HG03469 (cell line): ENCODE measurements around the gene NCBP2L.

Source experiments
- ATAC-seq: cut with Tn5 transposase; IDR thresholded peaks from one replicate; pipeline ENCODE4 v1.9.1; 2021; ENCODE audit warnings: mild to moderate bottlenecking, moderate library complexity, moderate number of reproducible peaks; ENCODE audit not compliant: unreplicated experiment

The NCBP2L gene

GRCh38 chrX:107752043-107752442 lies 25.5 kb upstream of the NCBP2L start:
- ATAC-seq, result no peak

- ATAC-seq, result no peak
Observed at GRCh38 chrX:107752714-107753113, 24.8 kb upstream of the NCBP2L start.

GRCh38 chrX:107753187-107753586 lies 24.3 kb upstream of the NCBP2L start:
- no peak for ATAC-seq

GRCh38 chrX:107755721-107756120 lies 21.8 kb upstream of the NCBP2L start:
- ATAC-seq, result no peak

- ATAC-seq, result no peak
Observed at GRCh38 chrX:107758231-107758766, 19.2 kb upstream of the NCBP2L start.

- ATAC-seq, result no peak
Observed at GRCh38 chrX:107760304-107761077, 17.0 kb upstream of the NCBP2L start.

- ATAC-seq, result no peak
Observed at GRCh38 chrX:107763647-107764046, 13.9 kb upstream of the NCBP2L start.

- ATAC-seq, result no peak
Observed at GRCh38 chrX:107764845-107765608, 12.5 kb upstream of the NCBP2L start.

- ATAC-seq, result no peak
Observed at GRCh38 chrX:107766470-107767150, 10.9 kb upstream of the NCBP2L start.

GRCh38 chrX:107768051-107768450 lies 9.5 kb upstream of the NCBP2L start:
- no peak for ATAC-seq

- ATAC-seq, result no peak
Observed at GRCh38 chrX:107769581-107770317, 7.8 kb upstream of the NCBP2L start.

- ATAC-seq, result no peak
Observed at GRCh38 chrX:107773206-107773605, 4.3 kb upstream of the NCBP2L start.

- no peak for ATAC-seq
Observed at GRCh38 chrX:107773906-107774435, 3.6 kb upstream of the NCBP2L start.

- ATAC-seq, result no peak
Observed at GRCh38 chrX:107775000-107775733, 2.4 kb upstream of the NCBP2L start.

- ATAC-seq, result peak; percentile 70
Observed at GRCh38 chrX:107775734-107776511, 1.6 kb upstream of the NCBP2L start, which contains the start of gene TSC22D3. TSC22D3 (minus strand) TSS chrX:107775787; CDS start chrX:107775419, 368 bp downstream.

- peak; percentile 75 for ATAC-seq
Observed at GRCh38 chrX:107776649-107777535, 641 bp upstream of the NCBP2L start.

- ATAC-seq, result no peak
Observed at GRCh38 chrX:107780525-107780924, 3.0 kb downstream of the NCBP2L start.

GRCh38 chrX:107787827-107788226 lies 10.3 kb downstream of the NCBP2L start:
- no peak for ATAC-seq
